ENCODE results near the gene ZDHHC3. TPM values are rescaled to one million over a fixed set of nuclear protein-coding genes. Genes with fewer than 3 reads are reported as not detected.

Gene ZDHHC3
- total and polyA plus RNA-seq, 7 donors = 43.2 to 82.8 (median 62.9) TPM

- Histone ChIP-seq H3K27me3 (no peaks in the 10 kb centered on the region), H3K4me3 (no peak overlapping the region)
- intact Hi-C loops (cut with DNase I) = no loop called here
These were observed 85.7 kb downstream of the ZDHHC3 start for GRCh38 chr3:44890258-44890657.

DNA sequence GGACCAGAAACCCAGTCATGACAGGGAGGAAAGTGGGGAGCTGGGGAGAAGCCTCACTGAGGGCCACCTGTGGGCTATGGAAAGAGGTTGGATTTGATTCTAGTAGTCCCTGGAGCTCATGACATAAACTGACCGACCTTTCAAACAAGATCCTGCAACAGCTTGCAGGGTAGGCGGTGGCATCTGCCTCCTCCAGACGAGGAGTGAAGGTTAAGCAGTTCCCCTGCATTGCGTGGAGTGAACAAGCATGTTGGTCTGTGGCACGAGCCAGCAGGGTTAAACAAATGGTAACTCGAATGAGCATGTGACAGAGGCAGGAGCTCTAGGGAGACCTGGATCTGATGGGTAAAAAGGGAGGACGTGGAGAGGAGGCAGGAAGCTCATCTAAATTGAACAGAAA is 88.9 kb downstream of the ZDHHC3 start:
- WGBS, 2 donors = 76 to 83% methylated on average over 7 of the region's 7 CpGs
- TF ChIP-seq, protein P1, sequence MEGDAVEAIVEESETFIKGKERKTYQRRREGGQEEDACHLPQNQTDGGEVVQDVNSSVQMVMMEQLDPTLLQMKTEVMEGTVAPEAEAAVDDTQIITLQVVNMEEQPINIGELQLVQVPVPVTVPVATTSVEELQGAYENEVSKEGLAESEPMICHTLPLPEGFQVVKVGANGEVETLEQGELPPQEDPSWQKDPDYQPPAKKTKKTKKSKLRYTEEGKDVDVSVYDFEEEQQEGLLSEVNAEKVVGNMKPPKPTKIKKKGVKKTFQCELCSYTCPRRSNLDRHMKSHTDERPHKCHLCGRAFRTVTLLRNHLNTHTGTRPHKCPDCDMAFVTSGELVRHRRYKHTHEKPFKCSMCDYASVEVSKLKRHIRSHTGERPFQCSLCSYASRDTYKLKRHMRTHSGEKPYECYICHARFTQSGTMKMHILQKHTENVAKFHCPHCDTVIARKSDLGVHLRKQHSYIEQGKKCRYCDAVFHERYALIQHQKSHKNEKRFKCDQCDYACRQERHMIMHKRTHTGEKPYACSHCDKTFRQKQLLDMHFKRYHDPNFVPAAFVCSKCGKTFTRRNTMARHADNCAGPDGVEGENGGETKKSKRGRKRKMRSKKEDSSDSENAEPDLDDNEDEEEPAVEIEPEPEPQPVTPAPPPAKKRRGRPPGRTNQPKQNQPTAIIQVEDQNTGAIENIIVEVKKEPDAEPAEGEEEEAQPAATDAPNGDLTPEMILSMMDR (IDR thresholded peaks at IDR 0.05) = no peak
- no peak for TF ChIP-seq POLR2AphosphoS5 (IDR thresholded peaks at IDR 0.05)
- TF ChIP-seq EP300 (IDR thresholded peaks at IDR 0.05) = no peak
- TF ChIP-seq POLR2A (IDR thresholded peaks at IDR 0.05) = no peak
- no peak overlapping the region for H3K27ac ChIP-seq

More at GRCh38 chr3:44890258-44890657, 85.7 kb downstream of the ZDHHC3 start:
- Histone ChIP-seq H3K4me1 (peaks cover 0 to 6% (median 0%) of the 10 kb centered on the region in 4 donors), H3K27ac (no peak overlapping the region), H3K9me3 (no peaks in the 10 kb centered on the region), H3K36me3 (no peaks in the 10 kb centered on the region)
- no peak for DNase-seq
- TF ChIP-seq, protein P1 (IDR thresholded peaks at IDR 0.05) = no peak
- TF ChIP-seq POLR2A (IDR thresholded peaks at IDR 0.05) (no peak), EP300 (IDR thresholded peaks at IDR 0.05) (no peak), POLR2AphosphoS5 (IDR thresholded peaks at IDR 0.05) (no peak)
- 72 to 75% methylated on average over 3 of the region's 3 CpGs for WGBS, 2 donors

DNA sequence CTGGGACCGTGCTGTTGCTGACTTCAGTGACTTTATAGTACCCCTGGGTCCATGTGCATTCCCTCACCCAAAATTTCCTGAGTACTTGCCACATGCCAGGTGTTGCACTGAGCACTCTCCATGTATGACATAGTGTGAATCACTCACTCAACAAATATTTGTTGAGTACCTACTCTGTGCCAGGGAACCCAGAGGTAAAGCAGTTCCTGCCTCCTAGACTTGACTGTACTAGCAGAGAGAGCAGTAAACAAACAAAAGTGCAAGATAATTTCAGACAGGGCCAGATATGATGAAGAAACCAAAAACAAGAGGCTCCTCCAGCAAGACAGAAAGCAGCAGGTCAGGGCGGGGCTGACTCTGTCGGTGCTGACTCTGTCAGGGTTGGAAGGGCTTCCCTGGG is 89.4 kb downstream of the ZDHHC3 start:
- Histone ChIP-seq H3K9me3 (no peaks in the 10 kb centered on the region), H3K36me3 (no peaks in the 10 kb centered on the region), H3K27ac (no peak overlapping the region), H3K4me1 (peaks cover 0 to 17% (median 0%) of the 10 kb centered on the region in 4 donors), H3K4me3 (no peak overlapping the region), H3K27me3 (no peaks in the 10 kb centered on the region)
- TF ChIP-seq POLR2A (IDR thresholded peaks at IDR 0.05) (no peak), POLR2AphosphoS5 (IDR thresholded peaks at IDR 0.05) (no peak)
- TF ChIP-seq, protein P1 (IDR thresholded peaks at IDR 0.05) = no peak
- WGBS, 2 donors = 73 to 77% methylated on average over 3 of the region's 3 CpGs
- intact Hi-C loops (cut with DNase I) = no loop called here
- DNase-seq = no peak

More for the DNA sequence above, 88.9 kb downstream of the ZDHHC3 start:
- intact Hi-C loops (cut with DNase I) = no loop called here
- no peaks in the 10 kb centered on the region for H3K27me3 ChIP-seq
- H3K4me1 ChIP-seq = peaks cover 0 to 17% (median 0%) of the 10 kb centered on the region in 4 donors
- no peak overlapping the region for H3K4me3 ChIP-seq
- H3K36me3 ChIP-seq = no peaks in the 10 kb centered on the region
- no peaks in the 10 kb centered on the region for H3K9me3 ChIP-seq
- DNase-seq = no peak

DNA sequence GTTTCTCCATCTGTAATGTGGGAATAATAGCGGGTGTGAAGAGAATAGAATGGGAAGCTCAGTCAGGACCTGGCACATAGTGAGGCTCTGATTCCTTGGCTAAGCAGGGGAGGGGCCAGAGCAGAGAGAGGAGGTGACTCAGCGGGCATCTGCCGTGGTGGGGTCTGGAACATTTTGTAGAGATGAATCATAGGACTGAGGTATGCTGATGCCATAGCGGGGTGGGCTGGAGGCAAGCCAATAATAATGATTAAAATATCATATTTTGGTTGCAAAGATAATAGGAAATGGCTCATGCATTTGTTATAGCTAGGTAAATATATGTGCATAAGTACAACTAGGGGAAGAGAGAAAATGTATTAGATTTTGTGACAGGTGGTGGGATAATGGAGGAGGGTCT is 90.4 kb downstream of the ZDHHC3 start:
- Histone ChIP-seq H3K27ac (no peak overlapping the region), H3K9me3 (no peaks in the 10 kb centered on the region), H3K27me3 (no peaks in the 10 kb centered on the region), H3K36me3 (no peaks in the 10 kb centered on the region), H3K4me3 (no peak overlapping the region), H3K4me1 (peaks cover 0 to 17% (median 0%) of the 10 kb centered on the region in 4 donors)
- TF ChIP-seq POLR2AphosphoS5 (IDR thresholded peaks at IDR 0.05) (no peak), EP300 (IDR thresholded peaks at IDR 0.05) (no peak), POLR2A (IDR thresholded peaks at IDR 0.05) (no peak)
- TF ChIP-seq, protein P1 (IDR thresholded peaks at IDR 0.05) = no peak
- 73 to 78% methylated on average over 4 of the region's 4 CpGs for WGBS, 2 donors
- intact Hi-C loops (cut with DNase I) = no loop called here
- DNase-seq = no peak

DNA sequence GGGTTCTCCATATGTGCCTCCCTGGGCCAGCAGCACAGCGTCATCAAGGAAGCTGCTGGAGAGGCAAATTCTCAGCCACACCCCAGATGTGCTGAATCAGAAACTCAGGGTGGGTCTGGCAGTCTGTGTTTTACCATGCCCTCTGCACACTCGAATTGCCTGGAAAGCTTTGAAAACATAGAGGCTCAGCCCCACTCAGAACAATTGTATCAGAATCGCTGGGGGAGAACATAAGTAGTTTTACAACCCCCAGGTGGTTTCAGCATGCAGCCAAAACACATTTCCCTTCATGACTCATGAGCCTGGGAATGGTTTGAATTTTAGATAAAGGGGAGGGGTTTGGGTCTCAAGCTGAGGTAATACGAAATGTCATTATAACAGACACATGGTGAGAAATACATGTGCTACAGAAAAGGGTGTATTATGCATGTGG is 92.0 kb downstream of the ZDHHC3 start:
- no peak overlapping the region for H3K27ac ChIP-seq
- no peaks in the 10 kb centered on the region for H3K9me3 ChIP-seq
- peaks cover 0 to 17% (median 0%) of the 10 kb centered on the region in 4 donors for H3K4me1 ChIP-seq
- H3K4me3 ChIP-seq = no peak overlapping the region
- WGBS, 2 donors = 10 to 53% methylated on average over 4 of the region's 4 CpGs
- no peaks in the 10 kb centered on the region for H3K27me3 ChIP-seq
- no peaks in the 10 kb centered on the region for H3K36me3 ChIP-seq
- no peak for DNase-seq
- TF ChIP-seq, protein P1 (IDR thresholded peaks at IDR 0.05) = no peak
- TF ChIP-seq POLR2AphosphoS5 (IDR thresholded peaks at IDR 0.05) = no peak
- TF ChIP-seq POLR2A (IDR thresholded peaks at IDR 0.05) = no peak
- no peak for TF ChIP-seq EP300 (IDR thresholded peaks at IDR 0.05)
- intact Hi-C loops (cut with DNase I) = no loop called here
